GM21367 (cell line): ENCODE data around the gene RRP12.
"Not testable (repeated sequence)": the region's sequence is repeated elsewhere in the genome, so short reads cannot be mapped to it uniquely, and the experiment has no call there.

Source experiments
- ATAC-seq: cut with Tn5 transposase; IDR thresholded peaks from one replicate; pipeline ENCODE4 v1.9.1; 2021; ENCODE audit not compliant: unreplicated experiment

RRP12 gene

DNA sequence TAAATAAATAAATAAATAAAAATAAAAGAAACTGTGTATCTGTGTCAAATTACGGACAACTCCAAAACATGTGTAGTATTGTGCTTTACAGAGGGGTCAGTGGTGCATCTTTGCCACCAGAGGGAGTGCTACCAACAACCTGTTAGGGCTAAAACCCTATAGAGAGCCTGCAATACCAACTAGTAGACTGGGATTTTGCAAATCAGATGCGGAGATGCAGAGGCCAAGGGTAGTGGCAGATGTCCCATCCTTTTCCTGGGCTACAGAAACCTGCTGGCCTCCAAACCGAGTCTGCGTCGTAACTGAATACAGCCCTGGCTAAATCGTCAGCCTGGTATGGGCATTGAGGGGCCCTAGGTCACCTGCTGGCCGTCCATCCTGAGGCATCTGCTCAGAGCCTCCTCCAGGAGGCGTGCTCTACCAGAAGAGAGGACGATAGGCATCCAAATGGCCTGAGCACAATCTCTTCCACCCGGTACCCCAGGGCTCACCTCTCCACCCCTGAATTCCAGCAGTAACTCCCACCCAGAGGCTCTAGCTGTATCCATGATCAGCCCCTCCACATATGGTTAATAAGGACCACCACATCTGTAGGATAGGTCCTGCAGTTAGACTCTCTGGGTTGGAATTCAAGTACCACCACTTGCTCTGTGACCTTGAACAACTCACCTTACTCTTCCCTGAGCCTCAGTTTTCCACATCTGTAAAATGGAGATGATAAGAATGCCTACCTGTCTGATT, 6.2 kb upstream of the RRP12 start:
- peak; percentile 82 for ATAC-seq

DNA sequence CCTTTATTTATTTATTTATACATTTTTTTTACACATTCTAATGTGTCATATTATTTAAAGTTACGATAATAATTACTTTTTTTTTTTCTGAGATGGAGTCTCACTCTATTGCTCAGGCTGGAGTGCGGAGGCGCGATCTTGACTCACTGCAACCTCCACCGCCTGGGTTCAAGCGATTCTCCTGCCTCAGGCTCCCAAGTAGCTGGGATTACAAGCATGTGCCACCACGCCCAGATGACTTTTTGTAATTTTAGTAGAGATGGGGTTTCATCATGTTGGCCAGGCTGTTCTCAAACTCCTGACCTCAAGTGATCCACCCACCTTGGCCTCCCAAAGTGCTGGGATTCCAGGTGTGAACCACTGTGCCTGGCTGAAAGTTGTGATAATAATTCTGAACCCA, 5.3 kb upstream of the RRP12 start:
- ATAC-seq, result not testable (repeated sequence)

DNA sequence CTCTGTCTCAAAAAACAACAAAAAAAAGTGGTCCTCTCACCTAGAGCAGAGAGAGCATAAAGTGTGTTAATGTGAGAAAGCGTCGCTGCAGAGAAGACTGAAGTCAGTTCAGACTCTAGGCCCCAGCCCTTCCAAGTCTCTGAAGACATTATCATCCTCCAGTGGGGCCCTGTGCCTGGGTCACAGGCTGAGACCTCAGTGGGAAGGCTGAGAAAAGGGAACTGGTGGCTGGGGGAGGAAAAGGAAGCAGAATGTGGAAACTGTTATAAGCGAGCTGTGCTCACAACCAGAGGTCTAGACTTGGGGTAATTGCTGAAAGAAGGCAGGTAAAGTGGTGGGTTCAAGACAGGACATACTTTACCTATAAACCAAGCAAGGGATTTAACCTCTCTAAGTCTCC, 4.9 kb upstream of the RRP12 start:
- ATAC-seq, result no peak

DNA sequence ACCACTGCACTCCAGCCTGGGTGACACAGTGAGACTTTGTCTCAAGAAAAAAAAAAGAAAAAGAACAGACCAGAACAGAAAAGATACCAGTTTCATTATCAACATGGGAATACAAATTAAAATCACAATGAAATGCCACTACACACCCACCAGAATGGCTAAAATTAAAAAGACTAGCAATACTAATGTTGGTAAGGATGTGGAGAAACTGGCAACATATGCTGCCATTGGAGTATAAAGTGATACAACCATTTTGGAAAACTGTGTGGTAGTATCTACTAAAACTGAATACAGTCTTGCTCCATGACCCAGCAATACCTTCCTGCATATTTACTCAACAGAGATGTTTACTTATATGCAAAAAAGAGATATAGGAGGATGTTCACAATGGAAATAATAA, 2.9 kb upstream of the RRP12 start:
- ATAC-seq, result no peak

DNA sequence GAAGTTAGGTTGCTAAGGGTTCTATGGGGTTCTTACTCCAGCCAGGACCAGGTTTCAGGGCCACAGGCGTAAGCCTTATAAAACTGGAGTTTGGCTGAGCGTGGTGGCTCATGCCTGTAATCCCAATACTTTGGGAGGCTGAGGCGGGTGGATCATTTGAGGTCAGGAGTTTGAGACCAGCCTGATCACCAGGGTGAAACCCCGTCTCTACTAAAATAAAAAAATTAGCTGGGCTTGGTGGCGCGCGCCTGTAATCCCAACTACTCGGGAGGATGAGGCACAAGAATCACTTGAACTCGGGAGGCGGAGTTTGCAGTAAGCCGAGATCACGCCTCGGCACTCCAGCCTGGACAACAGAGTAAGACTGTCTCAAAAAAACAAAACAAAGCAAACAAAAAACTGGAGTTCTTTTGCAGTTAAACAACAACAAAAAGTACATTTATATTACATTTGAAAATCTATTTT, 347 bp upstream of the RRP12 start:
- no peak for ATAC-seq

DNA sequence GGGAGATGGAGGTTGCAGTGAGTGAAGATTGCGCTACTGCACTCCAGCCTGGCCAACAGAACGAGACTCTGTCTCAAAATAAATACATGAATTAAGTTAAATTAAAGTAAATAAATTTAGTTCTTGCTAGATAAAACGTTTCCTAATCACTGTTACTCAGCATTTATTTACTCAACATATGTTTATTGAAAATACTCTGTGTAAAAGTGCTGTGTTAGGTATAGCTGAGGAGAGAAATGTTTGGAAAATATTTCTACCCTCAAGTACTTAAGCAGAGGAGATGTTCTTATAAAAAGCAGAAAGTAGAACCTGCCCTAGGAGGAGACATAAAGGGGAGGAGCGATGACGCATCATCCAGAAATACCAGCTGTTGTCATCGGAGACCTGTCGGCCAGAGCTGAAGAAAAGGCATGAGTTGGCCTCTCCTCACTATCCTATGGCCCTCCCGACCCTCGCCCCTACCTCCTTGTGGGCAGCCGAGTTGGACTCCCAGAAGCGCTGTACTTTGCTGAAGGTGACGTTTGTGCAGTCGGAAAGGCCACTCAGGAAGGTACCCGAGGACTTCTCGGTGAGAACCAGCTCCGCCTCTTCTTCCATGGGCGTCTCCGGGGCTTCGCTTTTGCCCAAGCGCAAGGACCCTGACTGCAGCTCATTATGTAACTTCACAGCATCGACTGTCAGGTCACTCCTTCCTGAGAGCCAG, 1.1 kb downstream of the RRP12 start:
- no peak for ATAC-seq

DNA sequence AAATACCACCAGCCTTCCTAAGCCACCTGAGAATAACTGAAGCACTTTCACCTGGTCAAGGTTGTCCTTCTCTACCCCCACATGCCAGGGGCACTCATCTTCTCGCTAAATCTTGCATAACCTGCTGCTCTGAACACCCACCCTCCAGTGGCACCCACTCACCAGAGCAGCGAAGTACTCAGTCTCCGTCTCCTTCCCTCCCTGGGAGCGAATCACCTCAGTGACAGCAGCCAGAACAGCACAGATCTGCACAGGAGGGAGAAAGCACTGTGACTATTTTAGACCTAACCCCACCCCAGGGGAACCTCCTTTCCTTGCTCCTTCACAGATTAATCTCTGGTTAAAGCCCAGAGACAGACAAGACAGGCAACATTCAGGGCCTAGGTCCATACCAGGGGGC, 5.1 kb downstream of the RRP12 start:
- no peak for ATAC-seq

DNA sequence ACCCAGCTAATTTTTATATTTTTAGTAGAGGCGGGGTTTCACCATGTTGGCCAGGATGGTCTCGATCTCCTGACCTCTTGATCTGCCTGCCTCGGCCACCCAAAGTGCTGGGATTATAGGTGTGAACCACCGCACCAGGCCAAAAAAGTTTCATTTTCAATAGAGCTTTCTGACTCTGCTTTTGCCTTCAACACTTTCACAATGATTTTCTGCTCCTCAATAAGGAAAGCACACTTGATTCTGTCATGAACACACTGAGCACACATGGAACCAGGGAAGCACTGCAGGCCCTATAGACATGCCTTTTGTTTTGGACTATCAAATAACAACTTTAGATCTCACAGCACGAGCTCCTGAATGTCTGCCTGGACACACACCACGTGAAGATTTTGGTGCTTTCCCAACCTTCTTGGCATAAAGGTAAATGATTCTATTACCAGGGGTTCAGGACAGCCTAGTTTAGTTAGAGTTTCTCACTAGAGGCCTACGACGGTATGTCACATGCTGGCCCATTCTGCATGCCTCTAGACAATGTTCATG, 8.0 kb downstream of the RRP12 start:
- no peak for ATAC-seq

DNA sequence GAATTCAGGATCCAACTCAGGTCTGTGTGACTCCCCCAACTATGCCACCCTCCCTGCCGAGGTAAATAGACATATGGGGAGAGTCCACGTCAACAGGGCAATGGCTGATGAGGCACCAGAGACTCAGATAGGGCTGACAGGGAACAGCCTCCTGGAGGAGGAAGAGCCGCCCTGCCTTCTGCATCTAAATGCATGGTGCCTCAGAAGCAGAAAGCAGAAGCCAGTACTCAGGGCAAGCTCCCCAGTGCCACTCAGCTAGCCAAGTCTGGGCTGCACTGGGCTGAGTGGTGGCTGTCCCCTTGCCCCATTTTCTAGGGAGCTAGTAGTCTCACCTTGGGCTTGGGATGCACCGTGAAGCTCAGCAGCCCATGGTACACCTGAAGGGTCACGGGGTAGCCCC, 11.0 kb downstream of the RRP12 start:
- no peak for ATAC-seq

DNA sequence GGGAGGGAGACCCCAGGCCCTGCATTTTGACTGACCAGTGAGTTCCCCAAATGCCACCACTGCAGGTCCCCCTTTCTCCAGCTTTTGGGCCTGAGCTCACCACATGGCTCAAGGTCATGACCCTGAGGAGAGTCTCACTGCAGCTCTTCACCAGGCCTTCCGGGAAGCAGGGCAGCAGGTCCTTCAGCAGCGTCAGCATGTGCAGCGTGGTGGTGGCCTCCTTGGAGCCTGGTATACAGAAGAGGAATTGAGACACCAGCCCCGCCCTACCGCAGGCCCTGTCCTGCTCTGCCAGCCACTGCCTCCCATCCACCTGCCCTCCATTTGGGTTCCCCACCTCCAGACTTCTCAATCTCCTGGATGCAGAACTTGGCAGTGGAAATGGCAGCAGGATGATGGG, 13.0 kb downstream of the RRP12 start:
- no peak for ATAC-seq

DNA sequence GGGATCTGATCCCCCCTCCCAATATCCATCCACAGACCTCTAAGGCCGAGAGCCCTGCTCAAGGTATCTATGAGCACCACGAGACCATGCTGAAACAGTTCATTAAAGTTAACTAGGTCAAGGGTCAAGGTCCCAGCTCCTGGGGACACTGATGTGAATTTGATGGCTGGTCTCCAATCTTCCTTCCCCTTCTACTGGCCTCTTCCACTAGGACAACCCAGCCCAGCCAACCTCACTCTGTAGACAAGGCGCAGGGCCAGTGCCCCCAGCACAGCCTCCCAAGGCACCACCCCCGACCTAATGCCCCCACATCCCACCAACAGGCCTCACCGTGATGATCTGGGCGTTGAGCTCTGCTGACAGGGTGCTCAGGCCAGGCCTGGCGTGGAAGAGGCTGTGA, 15.6 kb downstream of the RRP12 start:
- no peak for ATAC-seq

DNA sequence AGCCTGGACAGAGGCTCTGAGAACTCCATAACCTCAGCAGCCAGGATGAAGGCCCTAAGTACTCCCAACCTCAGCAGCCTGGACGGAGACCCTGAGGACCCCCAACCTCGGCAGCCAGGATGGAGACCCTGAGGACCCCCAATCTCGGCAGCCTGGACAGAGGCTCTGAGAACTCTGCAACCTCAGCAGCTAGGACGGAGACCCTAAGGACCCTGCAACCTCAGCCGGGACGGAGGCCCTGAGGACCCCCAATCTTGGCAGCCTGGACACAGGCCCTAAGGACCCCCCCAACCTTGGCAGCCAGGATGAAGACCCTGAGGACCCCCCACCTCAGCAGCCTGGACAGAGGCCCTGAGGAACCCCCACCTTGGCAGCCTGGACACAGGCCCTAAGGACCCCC, 16.5 kb downstream of the RRP12 start:
- ATAC-seq, result no peak

DNA sequence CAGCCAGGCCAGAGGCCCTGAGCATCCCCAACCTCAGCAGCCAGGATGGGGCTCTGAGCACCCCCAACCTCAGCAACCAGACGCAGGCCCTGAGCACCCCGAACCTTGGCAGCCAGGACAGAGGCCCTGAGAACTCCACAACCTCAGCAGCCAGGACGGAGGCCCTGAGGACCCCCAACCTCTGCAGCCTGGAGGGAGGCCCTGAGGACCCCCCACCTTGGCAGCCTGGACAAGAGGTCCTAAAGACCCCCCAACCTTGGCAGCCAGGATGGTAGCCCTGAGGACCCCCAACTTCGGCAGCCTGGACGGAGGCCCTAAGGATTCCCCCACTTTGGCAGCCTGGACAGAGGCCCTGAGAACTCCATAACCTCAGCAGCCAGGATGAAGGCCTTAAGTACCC, 17.0 kb downstream of the RRP12 start:
- no peak for ATAC-seq

DNA sequence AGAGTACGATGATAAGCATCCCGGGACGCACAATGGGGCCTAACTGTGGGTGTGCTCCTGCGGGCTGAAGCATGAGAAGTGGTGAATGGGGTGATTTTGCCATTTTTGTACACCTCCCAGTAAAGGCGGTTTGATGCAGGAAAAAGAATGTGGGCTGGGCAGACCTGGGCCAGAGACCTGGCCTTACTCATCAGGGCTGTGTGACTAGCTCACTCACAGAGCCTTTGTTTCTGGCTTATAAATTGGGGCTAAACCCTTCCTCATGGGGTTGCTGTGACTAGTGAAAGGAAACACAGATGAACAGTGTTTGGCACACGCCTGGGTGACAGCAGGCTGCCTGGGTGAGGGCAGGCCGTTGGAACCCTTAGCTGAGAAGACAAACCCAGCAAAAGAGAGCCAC, 18.0 kb downstream of the RRP12 start:
- no peak for ATAC-seq

DNA sequence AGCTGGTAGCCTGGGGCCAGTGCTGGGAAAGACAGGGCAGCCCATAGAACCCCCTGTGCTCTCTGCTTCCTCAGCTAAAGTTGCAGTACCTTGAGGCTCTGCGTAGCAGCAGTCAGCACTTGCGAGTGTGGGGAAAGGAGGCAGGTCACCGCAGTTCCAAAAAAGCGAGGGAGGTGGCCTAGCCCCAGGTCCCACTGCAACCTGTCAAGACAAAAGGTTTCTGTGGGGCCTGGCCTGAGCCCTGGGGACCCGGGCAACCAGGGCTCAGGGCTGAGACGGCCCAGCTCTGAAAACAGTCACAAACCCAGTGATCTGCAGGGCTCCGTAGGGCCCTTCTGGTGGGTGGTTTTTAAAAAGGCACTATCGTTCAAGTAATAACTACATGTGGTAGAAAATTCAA, 19.5 kb downstream of the RRP12 start:
- ATAC-seq, result no peak

DNA sequence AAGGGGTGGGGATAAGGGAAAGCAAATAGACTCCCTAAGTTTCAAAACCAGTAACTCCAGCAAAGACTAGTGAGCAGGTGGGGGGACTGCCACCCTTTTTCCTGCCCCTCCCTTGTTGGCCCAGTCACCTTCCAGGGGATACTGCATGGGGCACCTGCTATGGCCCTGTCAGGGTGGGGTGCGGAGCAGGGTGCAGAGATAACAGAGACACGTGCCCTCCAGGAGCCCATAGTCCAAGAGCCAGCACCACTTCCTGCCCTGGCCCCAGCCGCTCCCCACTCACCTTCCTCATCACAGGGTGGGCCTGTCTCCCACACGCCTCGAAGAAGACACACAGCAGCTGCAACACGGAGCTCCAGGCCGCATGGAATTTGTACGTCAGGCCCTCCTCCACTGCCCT, 20.6 kb downstream of the RRP12 start:
- no peak for ATAC-seq

DNA sequence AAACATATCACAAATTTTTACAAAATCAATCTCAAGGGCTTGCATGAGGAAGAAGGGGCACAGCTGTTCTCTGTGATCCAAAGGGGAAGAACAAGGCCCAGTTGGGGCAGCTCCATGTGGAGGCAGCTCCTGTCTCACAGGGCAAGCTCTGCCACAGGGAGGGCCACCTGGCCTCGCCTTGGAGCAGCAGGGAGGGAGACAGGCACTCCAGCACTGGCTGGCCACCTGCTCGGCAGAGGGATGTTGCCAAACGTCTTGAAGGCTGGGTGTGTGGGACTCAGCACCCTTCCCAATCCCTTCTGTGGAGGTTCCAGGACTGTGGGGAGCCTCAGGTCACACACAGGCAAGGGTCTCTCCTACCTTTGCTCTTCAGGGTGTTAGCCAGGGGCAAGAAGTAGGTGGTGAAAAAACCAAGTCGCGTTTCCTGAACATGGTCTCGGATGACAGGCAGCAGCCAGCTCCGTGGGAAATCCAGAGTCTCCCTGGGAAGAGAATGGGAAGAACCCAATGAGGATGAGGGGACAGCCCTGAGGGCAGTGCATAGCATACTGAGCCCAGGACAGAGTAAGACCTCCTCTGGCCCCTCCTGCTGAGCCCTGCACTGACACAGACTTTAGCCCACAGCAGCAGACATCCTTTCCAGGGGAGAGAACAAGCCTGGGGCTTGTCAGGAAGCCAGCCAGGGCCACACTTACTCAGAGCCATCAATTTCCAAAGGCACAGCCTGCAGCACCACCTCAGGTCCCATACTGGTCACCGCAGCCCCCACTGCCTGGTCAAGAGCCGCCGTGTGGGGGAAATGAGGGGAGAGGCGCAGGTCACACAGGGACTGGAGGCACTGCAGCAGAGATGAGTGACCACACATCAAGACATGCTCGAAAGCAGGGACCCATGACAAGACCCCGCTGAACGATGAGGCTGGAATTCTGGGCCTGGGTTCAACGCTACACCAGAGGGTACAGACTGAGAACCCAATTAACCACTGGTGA, 21.9 kb downstream of the RRP12 start:
- ATAC-seq, result no peak

DNA sequence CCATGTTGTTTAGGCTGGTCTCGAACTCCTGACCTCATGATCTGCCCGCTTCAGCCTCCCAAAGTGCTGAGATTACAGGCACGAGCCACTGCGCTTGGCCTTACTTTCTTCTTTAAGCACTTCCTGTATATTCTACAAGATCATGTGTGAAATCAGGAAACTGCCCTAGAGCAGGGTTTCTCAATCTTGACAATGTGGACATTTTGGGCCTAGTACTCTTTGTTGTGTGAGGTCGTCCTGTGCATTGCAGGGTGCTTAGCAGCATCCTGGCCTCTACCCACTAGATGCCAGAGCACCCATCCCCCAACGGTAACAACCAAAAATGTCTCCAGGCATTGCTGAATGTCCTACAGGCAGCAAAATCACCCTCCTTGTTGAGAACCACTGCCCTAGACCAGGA, 24.7 kb downstream of the RRP12 start:
- no peak for ATAC-seq

DNA sequence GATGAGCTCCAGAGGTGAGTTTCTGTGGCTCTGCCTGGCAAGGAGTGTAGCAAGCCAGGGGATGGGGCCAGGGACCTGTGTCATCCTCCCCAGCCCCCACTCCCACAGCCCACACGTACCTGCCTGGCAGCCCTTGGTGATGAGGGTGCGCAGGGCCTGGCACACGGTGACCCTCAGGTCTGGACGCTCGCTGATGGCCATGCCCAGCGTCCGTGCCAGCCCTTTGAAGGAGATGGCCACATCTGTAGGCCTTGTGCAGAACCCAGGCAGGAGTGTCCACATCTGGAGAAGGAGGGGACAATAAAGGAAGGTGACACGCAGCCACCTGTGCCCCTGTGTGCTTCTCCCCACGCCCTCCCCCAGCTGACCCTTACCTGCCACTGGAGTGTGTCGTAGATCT, 27.7 kb downstream of the RRP12 start:
- ATAC-seq, result no peak

DNA sequence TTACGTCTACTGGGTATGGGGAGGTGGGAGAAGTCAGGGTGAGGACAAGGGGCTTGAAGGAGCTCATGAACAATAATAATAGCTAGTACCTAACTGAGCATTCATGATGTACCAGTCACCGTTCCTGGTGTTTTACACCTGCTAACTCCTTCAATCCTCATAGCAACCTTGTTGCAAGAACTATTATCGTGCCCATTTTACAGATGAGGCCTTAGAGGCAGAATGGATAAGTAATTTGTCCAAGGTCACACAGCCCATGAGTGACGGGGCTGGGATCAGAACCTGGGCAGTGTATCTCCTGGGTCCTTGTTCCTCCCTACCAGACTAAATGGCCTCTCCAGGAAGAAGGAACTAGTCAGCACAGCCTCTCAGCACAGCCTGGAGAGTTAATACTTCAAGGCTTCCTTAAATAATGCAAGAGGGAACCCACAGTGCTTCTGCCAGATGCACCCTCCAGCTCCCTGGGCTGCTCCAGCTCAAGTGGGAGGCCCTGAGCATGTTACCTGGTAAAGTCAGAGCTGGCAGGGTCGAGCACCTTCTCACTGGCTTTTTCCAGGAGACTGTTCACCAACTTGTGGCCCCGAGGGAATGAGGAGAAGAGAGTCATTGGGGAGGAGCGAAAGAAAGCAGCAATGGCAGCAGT, 28.8 kb downstream of the RRP12 start:
- no peak for ATAC-seq

DNA sequence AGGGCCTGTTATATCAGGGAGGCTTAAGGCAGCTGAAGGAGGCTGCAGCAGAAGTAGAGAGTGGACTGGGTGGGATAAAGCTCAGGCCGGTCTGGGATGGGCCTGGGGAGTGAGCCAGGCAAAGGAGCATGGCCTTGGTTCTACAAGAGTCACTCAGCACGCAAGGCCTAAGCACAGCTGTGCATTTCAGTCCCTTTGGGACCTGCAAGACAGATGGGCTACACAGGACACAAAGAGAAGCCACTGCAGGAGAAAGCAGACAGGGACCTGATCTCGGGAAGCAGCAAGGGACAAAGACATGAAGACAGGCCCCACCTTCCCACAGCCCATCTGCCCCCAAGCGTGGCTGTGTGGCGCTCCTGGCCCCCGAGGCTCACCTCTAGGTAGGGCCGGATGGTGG, 29.4 kb downstream of the RRP12 start:
- ATAC-seq, result no peak
